ENCODE data around the gene NPAS2. TPM values are rescaled to one million over a fixed set of nuclear protein-coding genes. Genes with fewer than 3 reads are reported as not detected.

NPAS2 gene
- total RNA-seq, 1 experiment from 2014 or later: 20.4 TPM

DNA sequence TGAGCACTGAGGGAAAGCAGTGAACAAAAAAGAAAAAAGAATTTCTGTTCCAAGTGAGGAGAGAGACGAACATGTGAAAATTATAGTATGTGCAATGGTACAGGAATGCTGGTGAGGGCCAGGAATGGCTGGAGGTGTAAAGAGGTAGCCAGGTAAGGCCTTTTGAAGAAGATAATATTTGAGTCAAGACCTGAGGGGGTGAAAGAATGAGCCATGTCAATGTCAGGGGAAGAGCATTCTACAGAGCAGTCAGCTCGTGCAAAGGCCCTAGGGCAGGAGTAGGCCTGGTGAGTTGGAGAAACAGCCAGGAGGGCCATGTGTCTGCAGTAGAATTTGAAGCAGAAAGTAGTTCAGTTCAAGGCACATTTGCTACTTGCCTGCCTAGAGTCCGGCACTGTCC lies 169.7 kb downstream of the NPAS2 start:
- no peaks in the 10 kb centered on the region; a peak in 1 of 4 replicates for H3K36me3 ChIP-seq (ENCODE audit: control insufficient read depth in 1 of 2, insufficient read depth in 2 of 2, low read length in 2 of 2)
- POLR2A ChIA-PET: interaction anchor here (1.4 kb wide), 1 partner anchor 12 kb away, joined by 4 read pairs; the partner anchor contains the start of gene RPL31

DNA sequence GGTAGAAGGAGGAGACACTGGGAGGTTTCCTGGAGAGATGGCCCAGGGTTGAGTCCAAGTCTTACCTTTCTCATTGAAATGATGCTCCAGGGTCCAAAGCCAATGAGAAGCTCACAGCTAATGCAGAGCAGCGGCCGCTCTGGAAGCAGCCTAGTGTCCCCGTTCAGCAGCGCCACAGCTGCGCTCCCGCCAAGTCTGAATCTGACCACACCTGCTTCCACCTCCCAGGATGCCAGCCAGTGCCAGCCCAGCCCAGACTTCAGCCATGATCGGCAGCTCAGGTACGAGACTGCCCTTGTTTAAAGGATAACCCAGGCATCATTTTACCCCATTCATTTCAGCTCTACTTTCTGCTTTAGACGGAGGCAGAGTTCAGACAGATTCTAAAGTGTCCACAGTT lies 170.2 kb downstream of the NPAS2 start:
- intact Hi-C loops (cut with micrococcal nuclease): no loop called here
- no peak for TF ChIP-seq CEBPB (IDR thresholded peaks at IDR 0.05; ENCODE audit: low read depth)
- TF ChIP-seq EGR1 (IDR thresholded peaks at IDR 0.05; ENCODE audit: low read depth): no peak
- no peak for TF ChIP-seq POLR2A (IDR thresholded peaks at IDR 0.05; ENCODE audit: borderline replicate concordance, extremely low read depth, insufficient read depth, insufficient read length)
- TF ChIP-seq JUND (IDR thresholded peaks at IDR 0.05): no peak
- TF ChIP-seq, protein P1, sequence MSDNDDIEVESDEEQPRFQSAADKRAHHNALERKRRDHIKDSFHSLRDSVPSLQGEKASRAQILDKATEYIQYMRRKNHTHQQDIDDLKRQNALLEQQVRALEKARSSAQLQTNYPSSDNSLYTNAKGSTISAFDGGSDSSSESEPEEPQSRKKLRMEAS (IDR thresholded peaks at IDR 0.05): no peak
- TF ChIP-seq, protein P2, sequence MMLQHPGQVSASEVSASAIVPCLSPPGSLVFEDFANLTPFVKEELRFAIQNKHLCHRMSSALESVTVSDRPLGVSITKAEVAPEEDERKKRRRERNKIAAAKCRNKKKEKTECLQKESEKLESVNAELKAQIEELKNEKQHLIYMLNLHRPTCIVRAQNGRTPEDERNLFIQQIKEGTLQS (IDR thresholded peaks at IDR 0.05): no peak
- TF ChIP-seq YY1 (IDR thresholded peaks at IDR 0.05; ENCODE audit: extremely low read depth, insufficient replicate concordance, low read depth, low read length): no peak
- TF ChIP-seq FOSL1 (IDR thresholded peaks at IDR 0.05; ENCODE audit: low read depth): no peak
- no peak for TF ChIP-seq POLR2AphosphoS5 (IDR thresholded peaks at IDR 0.05; ENCODE audit: low read depth, low read length)
- no peak for TF ChIP-seq ELF1 (IDR thresholded peaks at IDR 0.05; ENCODE audit: borderline replicate concordance, low read depth)
- TF ChIP-seq, protein P3, sequence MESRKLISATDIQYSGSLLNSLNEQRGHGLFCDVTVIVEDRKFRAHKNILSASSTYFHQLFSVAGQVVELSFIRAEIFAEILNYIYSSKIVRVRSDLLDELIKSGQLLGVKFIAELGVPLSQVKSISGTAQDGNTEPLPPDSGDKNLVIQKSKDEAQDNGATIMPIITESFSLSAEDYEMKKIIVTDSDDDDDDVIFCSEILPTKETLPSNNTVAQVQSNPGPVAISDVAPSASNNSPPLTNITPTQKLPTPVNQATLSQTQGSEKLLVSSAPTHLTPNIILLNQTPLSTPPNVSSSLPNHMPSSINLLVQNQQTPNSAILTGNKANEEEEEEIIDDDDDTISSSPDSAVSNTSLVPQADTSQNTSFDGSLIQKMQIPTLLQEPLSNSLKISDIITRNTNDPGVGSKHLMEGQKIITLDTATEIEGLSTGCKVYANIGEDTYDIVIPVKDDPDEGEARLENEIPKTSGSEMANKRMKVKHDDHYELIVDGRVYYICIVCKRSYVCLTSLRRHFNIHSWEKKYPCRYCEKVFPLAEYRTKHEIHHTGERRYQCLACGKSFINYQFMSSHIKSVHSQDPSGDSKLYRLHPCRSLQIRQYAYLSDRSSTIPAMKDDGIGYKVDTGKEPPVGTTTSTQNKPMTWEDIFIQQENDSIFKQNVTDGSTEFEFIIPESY (IDR thresholded peaks at IDR 0.05; ENCODE audit: extremely low read depth, insufficient replicate concordance, low read length): no peak
- no peak for TF ChIP-seq CBX3 (IDR thresholded peaks at IDR 0.05; ENCODE audit: low read depth)
- no peak for TF ChIP-seq SIN3A (IDR thresholded peaks at IDR 0.05; ENCODE audit: low read depth)
- no peak for TF ChIP-seq ZFX (IDR thresholded peaks at IDR 0.05)
- no peak for TF ChIP-seq EZH2phosphoT487 (IDR thresholded peaks at IDR 0.05; ENCODE audit: borderline replicate concordance)
- no peak for TF ChIP-seq EZH2 (IDR thresholded peaks at IDR 0.05)
- no peak for TF ChIP-seq RAD21 (IDR thresholded peaks at IDR 0.05; ENCODE audit: low read depth)
- Histone ChIP-seq H2AFZ (ENCODE audit: low read depth, low read length, poor library complexity, severe bottlenecking) (no peak overlapping the region), H3K4me1 (ENCODE audit: control insufficient read depth in 1 of 2, insufficient read depth in 2 of 2, low read length in 2 of 2) (no peaks in the 10 kb centered on the region), H3K4me2 (ENCODE audit: low read length) (no peak overlapping the region), H3K9me2 (ENCODE audit: insufficient read depth) (no peaks in the 10 kb centered on the region), H4K20me1 (ENCODE audit: insufficient read depth) (no peaks in the 10 kb centered on the region), H3K79me2 (ENCODE audit: insufficient read depth, low read length) (no peaks in the 10 kb centered on the region), H3K4me3 (replicated peaks in 1 of 2; ENCODE audit: low read depth in 1 of 2, low read length in 2 of 2) (no peak overlapping the region), H3K36me3 (ENCODE audit: control insufficient read depth in 1 of 2, insufficient read depth in 2 of 2, low read length in 2 of 2) (no peaks in the 10 kb centered on the region; a peak in 1 of 4 replicates), H3K27ac (ENCODE audit: low read depth, low read length) (no peak overlapping the region), H3K27me3 (ENCODE audit: insufficient read depth, low read length) (no peaks in the 10 kb centered on the region), H3K9me3 (ENCODE audit: control insufficient read depth in 1 of 2, insufficient read depth in 1 of 2, low read depth in 1 of 2, low read length in 2 of 2) (no peaks in the 10 kb centered on the region), H3K9ac (ENCODE audit: low read length) (no peak overlapping the region)
- no TSS peak for BruUV-seq (replicated peaks)
- DNase-seq (ENCODE audit: low read depth, low spot score) (no peak), ATAC-seq (no peak)
- ChIA-PET RAD21 (ENCODE audit: low non-redundant PET in 1 of 2, low total read pairs in 2 of 2, uncharacterized antibody in 2 of 2, unreplicated experiment in 2 of 2) (no interaction called here), CTCF (no interaction called here), POLR2A (interaction anchor here (1.4 kb wide), 1 partner anchor 12 kb away, joined by 4 read pairs; the partner anchor contains the start of gene RPL31)

More for the DNA sequence above, 169.7 kb downstream of the NPAS2 start:
- ChIA-PET RAD21 (ENCODE audit: low non-redundant PET in 1 of 2, low total read pairs in 2 of 2, uncharacterized antibody in 2 of 2, unreplicated experiment in 2 of 2) (no interaction called here), CTCF (no interaction called here)
- DNase-seq (ENCODE audit: low read depth, low spot score) (no peak), ATAC-seq (no peak)
- Histone ChIP-seq H3K27ac (ENCODE audit: low read depth, low read length) (no peak overlapping the region), H3K9me3 (ENCODE audit: control insufficient read depth in 1 of 2, insufficient read depth in 1 of 2, low read depth in 1 of 2, low read length in 2 of 2) (no peaks in the 10 kb centered on the region), H3K79me2 (ENCODE audit: insufficient read depth, low read length) (no peaks in the 10 kb centered on the region), H3K4me1 (ENCODE audit: control insufficient read depth in 1 of 2, insufficient read depth in 2 of 2, low read length in 2 of 2) (no peaks in the 10 kb centered on the region), H3K4me2 (ENCODE audit: low read length) (no peak overlapping the region), H3K4me3 (replicated peaks in 1 of 2; ENCODE audit: low read depth in 1 of 2, low read length in 2 of 2) (no peak overlapping the region), H3K9ac (ENCODE audit: low read length) (no peak overlapping the region), H3K9me2 (ENCODE audit: insufficient read depth) (no peaks in the 10 kb centered on the region), H4K20me1 (ENCODE audit: insufficient read depth) (no peaks in the 10 kb centered on the region), H3K27me3 (ENCODE audit: insufficient read depth, low read length) (no peaks in the 10 kb centered on the region), H2AFZ (ENCODE audit: low read depth, low read length, poor library complexity, severe bottlenecking) (no peak overlapping the region)
- no peak for TF ChIP-seq EZH2phosphoT487 (IDR thresholded peaks at IDR 0.05; ENCODE audit: borderline replicate concordance)
- no peak for TF ChIP-seq JUND (IDR thresholded peaks at IDR 0.05)
- TF ChIP-seq ZNF274 (IDR thresholded peaks at IDR 0.05; ENCODE audit: low read depth, low read length): no peak
- TF ChIP-seq POLR2A (IDR thresholded peaks at IDR 0.05; ENCODE audit: borderline replicate concordance, extremely low read depth, insufficient read depth, insufficient read length): no peak
- TF ChIP-seq ELF1 (IDR thresholded peaks at IDR 0.05; ENCODE audit: borderline replicate concordance, low read depth): no peak
- TF ChIP-seq CBX3 (IDR thresholded peaks at IDR 0.05; ENCODE audit: low read depth): no peak
- TF ChIP-seq, protein P1 (IDR thresholded peaks at IDR 0.05): no peak
- no peak for TF ChIP-seq SRF (IDR thresholded peaks at IDR 0.05; ENCODE audit: low read depth)
- TF ChIP-seq RAD21 (IDR thresholded peaks at IDR 0.05; ENCODE audit: low read depth): no peak
- no peak for TF ChIP-seq POLR2AphosphoS5 (IDR thresholded peaks at IDR 0.05; ENCODE audit: low read depth, low read length)
- no peak for TF ChIP-seq YY1 (IDR thresholded peaks at IDR 0.05; ENCODE audit: extremely low read depth, insufficient replicate concordance, low read depth, low read length)
- no peak for TF ChIP-seq SIN3A (IDR thresholded peaks at IDR 0.05; ENCODE audit: low read depth)
- TF ChIP-seq CEBPB (IDR thresholded peaks at IDR 0.05; ENCODE audit: low read depth): no peak
- no TSS peak for BruUV-seq (replicated peaks)
- intact Hi-C loops (cut with micrococcal nuclease): loop anchor here (10.0 kb wide), 1 partner anchor 565 kb away; no protein-coding TSS in a partner anchor

Data from HCT116 (cell line).